Thyroid gland (tissue), 4 donors: ENCODE results near the gene DAB2IP. TPM values are rescaled to one million over a fixed set of nuclear protein-coding genes. Genes with fewer than 3 reads are reported as not detected.
A peak's percentile ranks its signal among the peaks of the same experiment; 100 is the strongest.

Source experiments
- DNase-seq, 2 donors: peaks; one replicate each; pipeline ENCODE4 v3.0.0-alpha.2; 2019
- H3K27ac ChIP-seq, 3 donors: fragments of 200-600 bp; sonication (generic); 1 replicate in 2 of 3; 2 replicates in 1 of 3; pipeline ENCODE4 v1.5.1; 2016 to 2019; ENCODE audit warnings: mild to moderate bottlenecking in 1 of 3, moderate library complexity in 1 of 3
- H3K27me3 ChIP-seq: fragments of 200-600 bp; sonication (generic); one replicate; pipeline ENCODE4 v1.5.1; 2019
- H3K36me3 ChIP-seq, 2 donors: fragments of 200-600 bp; sonication (generic); one replicate each; pipeline ENCODE4 v1.5.1; 2016 to 2019
- H3K4me1 ChIP-seq, 2 donors: fragments of 200-600 bp; sonication (generic); one replicate each; pipeline ENCODE4 v1.5.1; 2017 to 2019
- H3K4me3 ChIP-seq, 3 donors: fragments of 200-600 bp; sonication (generic); replicated peaks in 1 of 3; 1 replicate in 2 of 3; 2 replicates in 1 of 3; pipeline ENCODE4 v1.5.1; 2016; ENCODE audit warnings: mild to moderate bottlenecking in 1 of 3
- H3K9me3 ChIP-seq: fragments of 200-600 bp; sonication (generic); one replicate; pipeline ENCODE4 v1.5.1; 2017
- POLR2A ChIP-seq, 2 donors: fragments of 450-650 bp; IDR thresholded peaks; one replicate each; pipeline ENCODE4 v1.6.1; 2017; ENCODE audit warnings: antibody characterized with exemption in 2 of 2, mild to moderate bottlenecking in 2 of 2, moderate library complexity in 1 of 2
- WGBS, 2 donors: methylation state at CpG; one replicate each; pipeline ENCODE4 v1.1.5; 2017; 5-methylcytosine and 5-hydroxymethylcytosine counted together
- intact Hi-C: fragments of 100-400 bp; cut with DNase I; formaldehyde crosslinking; loops from one replicate; pipeline ENCODE4 v1.15.1; 2023
- total RNA-seq, 4 donors: library from RNA; depleted of rRNA; stranded (reverse); fragments of >200 nt; gene quantifications; one replicate each; pipeline ENCODE4 v1.2.3, GENCODE V29; 2016
- TF ChIP-seq, protein P1 (sequence below), 6 experiments: fragments of 200-600 bp in 3 of 6; fragments of 450-650 bp in 3 of 6; sonication (generic) in 3 of 6; IDR thresholded peaks; one replicate each; pipeline ENCODE4 v1.5.1; 2016 to 2019; ENCODE audit warnings: antibody characterized with exemption in 6 of 6, mild to moderate bottlenecking in 2 of 6, inconsistent platforms in 1 of 6, moderate library complexity in 1 of 6

The DAB2IP gene
- total RNA-seq, 4 donors from 2014 or later, result 26.0 to 48.5 (median 38.2) TPM

DNA sequence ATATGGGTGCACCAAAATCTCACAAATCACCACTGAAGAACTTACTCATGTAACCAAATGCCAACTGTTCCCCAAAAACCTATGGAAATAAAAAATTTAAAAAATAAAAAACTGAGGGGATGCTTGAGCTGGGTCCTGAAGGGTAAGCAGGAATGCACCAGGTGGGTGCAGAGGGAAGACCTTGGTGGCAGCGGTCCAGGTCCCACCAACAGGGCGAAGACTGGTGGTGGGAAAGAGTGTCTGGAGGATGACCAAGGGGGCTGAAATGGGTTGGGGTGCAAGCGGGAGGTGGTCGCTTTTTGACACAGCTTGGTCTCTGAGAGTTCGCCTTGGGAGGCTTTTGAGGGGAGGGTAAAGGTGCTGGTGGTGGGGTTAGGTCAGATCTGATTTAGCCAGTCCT is 3.3 kb upstream of the DAB2IP start:
- intact Hi-C loops, result no loop called here
- TF ChIP-seq, protein P1, sequence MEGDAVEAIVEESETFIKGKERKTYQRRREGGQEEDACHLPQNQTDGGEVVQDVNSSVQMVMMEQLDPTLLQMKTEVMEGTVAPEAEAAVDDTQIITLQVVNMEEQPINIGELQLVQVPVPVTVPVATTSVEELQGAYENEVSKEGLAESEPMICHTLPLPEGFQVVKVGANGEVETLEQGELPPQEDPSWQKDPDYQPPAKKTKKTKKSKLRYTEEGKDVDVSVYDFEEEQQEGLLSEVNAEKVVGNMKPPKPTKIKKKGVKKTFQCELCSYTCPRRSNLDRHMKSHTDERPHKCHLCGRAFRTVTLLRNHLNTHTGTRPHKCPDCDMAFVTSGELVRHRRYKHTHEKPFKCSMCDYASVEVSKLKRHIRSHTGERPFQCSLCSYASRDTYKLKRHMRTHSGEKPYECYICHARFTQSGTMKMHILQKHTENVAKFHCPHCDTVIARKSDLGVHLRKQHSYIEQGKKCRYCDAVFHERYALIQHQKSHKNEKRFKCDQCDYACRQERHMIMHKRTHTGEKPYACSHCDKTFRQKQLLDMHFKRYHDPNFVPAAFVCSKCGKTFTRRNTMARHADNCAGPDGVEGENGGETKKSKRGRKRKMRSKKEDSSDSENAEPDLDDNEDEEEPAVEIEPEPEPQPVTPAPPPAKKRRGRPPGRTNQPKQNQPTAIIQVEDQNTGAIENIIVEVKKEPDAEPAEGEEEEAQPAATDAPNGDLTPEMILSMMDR (IDR thresholded peaks at IDR 0.05), result no peak
- TF ChIP-seq POLR2A (IDR thresholded peaks at IDR 0.05), result no peak
- no peaks in the 10 kb centered on the region for H3K36me3 ChIP-seq
- 88 to 96% methylated on average over 5 of the region's 5 CpGs for WGBS, 2 donors
- H3K4me3 ChIP-seq, result no peak overlapping the region
- no peaks in the 10 kb centered on the region for H3K9me3 ChIP-seq
- no peaks in the 10 kb centered on the region for H3K27me3 ChIP-seq
- no peak for DNase-seq
- peaks cover 43 to 51% of the 10 kb centered on the region in 2 donors for H3K4me1 ChIP-seq
- no peak overlapping the region for H3K27ac ChIP-seq

DNA sequence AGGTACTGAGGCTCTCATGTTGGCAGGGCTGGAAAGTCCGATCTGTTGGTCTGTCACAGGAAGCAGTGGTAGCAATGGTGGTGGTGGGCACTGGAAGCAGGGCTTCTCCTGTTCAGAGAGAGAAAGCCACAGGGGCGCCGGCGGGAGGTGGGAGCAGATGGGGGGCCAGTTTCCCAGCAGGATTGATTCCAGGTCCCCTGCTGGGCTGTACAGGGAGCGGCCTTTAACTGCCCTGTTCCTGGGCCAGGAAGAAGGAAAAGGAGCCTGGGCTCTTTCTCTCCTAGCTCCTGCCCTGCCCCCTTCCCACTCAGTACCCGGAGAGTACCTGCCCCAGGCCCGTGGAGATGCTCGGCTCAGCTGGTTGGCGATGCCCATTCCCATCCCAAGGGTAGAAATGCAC is 2.6 kb upstream of the DAB2IP start:
- Histone ChIP-seq H3K27ac (no peak overlapping the region), H3K4me1 (peaks cover 45 to 53% of the 10 kb centered on the region in 2 donors), H3K4me3 (no peak overlapping the region), H3K36me3 (no peaks in the 10 kb centered on the region), H3K9me3 (no peaks in the 10 kb centered on the region), H3K27me3 (no peaks in the 10 kb centered on the region)
- TF ChIP-seq, protein P1 (IDR thresholded peaks at IDR 0.05), result no peak
- TF ChIP-seq POLR2A (IDR thresholded peaks at IDR 0.05), result no peak
- no peak for DNase-seq
- intact Hi-C loops, result no loop called here
- WGBS, 2 donors, result 84 to 95% methylated on average over 9 of the region's 9 CpGs

DNA sequence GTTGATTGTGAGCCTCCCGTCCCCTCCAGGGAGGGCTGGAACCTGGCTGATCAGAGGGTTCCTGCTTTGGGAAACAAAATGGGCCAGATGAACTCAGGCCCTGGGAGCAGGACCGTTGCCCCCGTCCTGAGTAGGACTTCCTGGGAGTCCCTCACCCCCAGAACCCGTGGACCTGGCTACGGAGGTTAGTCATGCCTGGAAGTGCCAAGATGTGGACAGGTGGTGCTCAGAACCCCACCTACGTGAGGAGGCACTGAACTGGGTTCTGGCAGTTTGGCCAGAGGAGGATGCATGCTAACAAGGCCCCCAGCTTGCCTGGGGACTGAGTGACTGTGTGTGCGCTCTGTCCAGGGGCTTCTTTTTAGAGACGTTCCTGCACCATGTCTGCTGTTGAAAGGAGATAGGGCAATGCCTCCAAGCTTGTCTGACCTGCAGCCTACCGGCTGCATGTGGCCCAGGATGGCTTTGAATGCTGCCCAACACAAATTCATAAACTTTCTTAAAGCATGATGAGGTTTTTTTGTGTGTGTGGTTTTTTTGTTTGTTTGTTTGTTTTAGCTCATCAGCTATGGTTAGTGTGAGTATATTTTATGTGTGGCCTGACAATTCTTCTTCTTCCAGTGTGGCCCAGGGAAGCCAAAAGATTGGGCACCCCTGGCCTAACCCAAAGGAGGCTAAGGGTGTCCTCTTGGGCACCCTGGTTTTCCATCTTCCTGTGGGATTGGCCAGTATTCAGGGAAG is 1.8 kb upstream of the DAB2IP start:
- TF ChIP-seq POLR2A (IDR thresholded peaks at IDR 0.05), result no peak
- TF ChIP-seq, protein P1 (IDR thresholded peaks at IDR 0.05), result no peak
- Histone ChIP-seq H3K9me3 (no peaks in the 10 kb centered on the region), H3K4me3 (no peak overlapping the region), H3K27me3 (no peaks in the 10 kb centered on the region), H3K4me1 (peaks cover 44 to 61% of the 10 kb centered on the region in 2 donors), H3K27ac (peak overlapping the region in 2 of 3 donors; percentile 33 to 39), H3K36me3 (no peaks in the 10 kb centered on the region)
- no peak for DNase-seq
- intact Hi-C loops, result no loop called here
- WGBS, 2 donors, result 70 to 81% methylated on average over 8 to 9 of the region's 9 CpGs

DNA sequence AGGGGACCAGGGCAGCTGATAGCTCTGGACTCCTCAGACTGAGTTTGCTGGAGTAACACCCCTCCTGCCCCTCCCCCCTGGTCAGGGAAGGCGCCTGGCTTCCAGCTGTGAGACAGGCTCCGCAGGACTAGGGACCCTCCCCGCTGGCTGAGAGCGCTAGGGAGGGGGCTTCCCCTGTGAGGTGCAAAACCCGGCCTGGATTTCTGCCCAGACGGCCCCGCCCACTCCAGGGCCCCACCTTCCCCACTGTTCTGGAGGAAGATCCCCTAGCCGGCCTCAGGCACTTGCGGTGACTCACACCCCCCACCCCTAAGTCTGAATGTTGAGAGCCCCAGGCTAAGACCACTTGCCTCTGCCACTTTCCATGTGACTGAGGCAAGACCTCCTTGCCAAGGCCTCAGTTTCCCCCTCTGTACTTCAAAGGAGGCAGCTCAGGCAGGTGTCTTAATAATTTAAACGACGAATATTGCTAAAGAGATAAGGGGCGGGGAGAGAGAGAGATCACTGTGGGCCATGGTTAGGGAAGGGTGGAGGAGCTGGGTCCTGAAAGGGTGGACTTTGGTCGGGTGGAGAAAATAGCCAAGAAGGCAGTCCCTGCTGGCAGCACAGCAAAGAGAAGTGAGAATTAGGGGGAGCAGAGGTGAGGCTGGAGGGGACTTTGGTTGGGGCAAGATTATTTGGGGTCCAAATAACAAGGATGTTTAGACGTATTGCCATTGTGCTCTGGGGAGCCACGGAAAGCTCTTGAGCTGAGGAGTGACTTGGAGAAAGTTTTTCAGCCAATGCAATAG is 1.0 kb upstream of the DAB2IP start:
- Histone ChIP-seq H3K27me3 (no peaks in the 10 kb centered on the region), H3K9me3 (no peaks in the 10 kb centered on the region), H3K36me3 (no peaks in the 10 kb centered on the region), H3K4me1 (peaks cover 37 to 55% of the 10 kb centered on the region in 2 donors), H3K4me3 (no peak overlapping the region), H3K27ac (peak overlapping the region in 2 of 3 donors; percentile 33 to 39)
- DNase-seq, result peak; percentile 83 to 93
- no peak for TF ChIP-seq POLR2A (IDR thresholded peaks at IDR 0.05)
- TF ChIP-seq, protein P1 (IDR thresholded peaks at IDR 0.05), result no peak
- intact Hi-C loops, result no loop called here
- 35 to 63% methylated on average over 6 to 9 of the region's 15 CpGs for WGBS, 2 donors

DNA sequence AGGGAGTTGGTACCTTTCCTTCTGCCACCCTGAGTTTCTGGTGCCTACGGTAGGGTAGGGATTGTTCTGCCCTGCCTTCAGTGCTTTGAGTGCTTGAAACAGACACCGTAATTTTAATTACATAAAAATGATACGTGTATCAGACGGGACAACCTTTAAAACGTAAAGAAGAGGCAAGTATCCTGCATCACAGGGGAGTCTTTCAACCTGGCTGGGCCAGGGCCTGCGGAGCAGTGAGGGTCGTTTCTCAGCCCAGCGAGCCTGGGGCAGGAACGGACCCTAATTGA is 483 bp upstream of the DAB2IP start:
- DNase-seq, result no peak
- intact Hi-C loops, result no loop called here
- TF ChIP-seq, protein P1 (IDR thresholded peaks at IDR 0.05), result no peak
- TF ChIP-seq POLR2A (IDR thresholded peaks at IDR 0.05), result no peak
- H3K4me1 ChIP-seq, result peaks cover 31 to 50% of the 10 kb centered on the region in 2 donors
- no peaks in the 10 kb centered on the region for H3K9me3 ChIP-seq
- peak overlapping the region in 1 of 3 donors; percentile 73 for H3K4me3 ChIP-seq
- no peaks in the 10 kb centered on the region for H3K27me3 ChIP-seq
- H3K27ac ChIP-seq, result peak overlapping the region in 1 of 3 donors; percentile 61
- H3K36me3 ChIP-seq, result no peaks in the 10 kb centered on the region
- WGBS, 2 donors, result 23 to 33% methylated on average over 9 of the region's 9 CpGs
